Measurements from ENCODE around the gene MTUS2.

Gene MTUS2

DNA sequence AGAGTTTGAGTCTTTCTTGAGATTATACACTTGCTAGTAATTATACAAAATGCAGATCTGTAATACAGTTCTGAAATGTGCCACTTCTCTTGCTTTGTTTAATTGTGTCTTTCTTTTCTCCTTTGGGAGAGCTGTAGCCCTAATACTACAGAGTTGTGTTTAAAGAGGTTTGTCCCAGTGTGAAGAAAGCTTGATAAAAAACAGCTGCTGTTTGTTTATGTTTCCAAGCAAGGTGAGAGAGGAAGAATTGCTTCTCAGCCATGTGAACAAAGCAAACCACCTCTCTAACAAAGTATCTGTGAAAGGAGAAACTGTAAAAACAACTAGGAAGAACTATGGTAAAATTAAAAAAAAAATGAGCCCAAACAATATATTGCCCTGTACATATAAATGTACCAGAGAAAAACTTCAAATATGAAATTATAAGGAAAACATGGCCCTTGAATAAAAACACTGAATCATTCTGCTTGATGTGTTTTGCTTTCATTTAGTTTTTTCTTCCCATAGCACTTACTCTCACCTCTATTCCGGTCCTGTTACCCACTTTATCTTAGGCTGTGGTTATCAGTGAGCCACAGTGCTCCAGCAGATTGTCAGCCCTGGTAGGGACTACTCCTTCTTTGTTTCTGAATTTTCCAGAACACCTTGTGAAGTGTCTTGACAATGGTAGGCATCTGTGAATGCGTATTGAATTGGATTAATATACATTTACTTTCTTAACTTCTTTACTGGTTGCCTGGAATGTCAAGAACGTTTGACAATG lies 257.1 kb downstream of the MTUS2 start:
- H3K36me3 ChIP-seq: no peaks in the 10 kb centered on the region
- TF ChIP-seq, protein P1, sequence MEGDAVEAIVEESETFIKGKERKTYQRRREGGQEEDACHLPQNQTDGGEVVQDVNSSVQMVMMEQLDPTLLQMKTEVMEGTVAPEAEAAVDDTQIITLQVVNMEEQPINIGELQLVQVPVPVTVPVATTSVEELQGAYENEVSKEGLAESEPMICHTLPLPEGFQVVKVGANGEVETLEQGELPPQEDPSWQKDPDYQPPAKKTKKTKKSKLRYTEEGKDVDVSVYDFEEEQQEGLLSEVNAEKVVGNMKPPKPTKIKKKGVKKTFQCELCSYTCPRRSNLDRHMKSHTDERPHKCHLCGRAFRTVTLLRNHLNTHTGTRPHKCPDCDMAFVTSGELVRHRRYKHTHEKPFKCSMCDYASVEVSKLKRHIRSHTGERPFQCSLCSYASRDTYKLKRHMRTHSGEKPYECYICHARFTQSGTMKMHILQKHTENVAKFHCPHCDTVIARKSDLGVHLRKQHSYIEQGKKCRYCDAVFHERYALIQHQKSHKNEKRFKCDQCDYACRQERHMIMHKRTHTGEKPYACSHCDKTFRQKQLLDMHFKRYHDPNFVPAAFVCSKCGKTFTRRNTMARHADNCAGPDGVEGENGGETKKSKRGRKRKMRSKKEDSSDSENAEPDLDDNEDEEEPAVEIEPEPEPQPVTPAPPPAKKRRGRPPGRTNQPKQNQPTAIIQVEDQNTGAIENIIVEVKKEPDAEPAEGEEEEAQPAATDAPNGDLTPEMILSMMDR (IDR thresholded peaks at IDR 0.05): no peak
- intact Hi-C loops (cut with DNase I; ENCODE audit: low total_unique reads): no loop called here
- no peaks in the 10 kb centered on the region for H3K4me1 ChIP-seq
- no peak overlapping the region for H3K27ac ChIP-seq
- H3K4me3 ChIP-seq: no peak overlapping the region
- no peaks in the 10 kb centered on the region for H3K27me3 ChIP-seq
- DNase-seq: no peak
- peaks cover 0 to 16% (median 5%) of the 10 kb centered on the region in 3 donors for H3K9me3 ChIP-seq

DNA sequence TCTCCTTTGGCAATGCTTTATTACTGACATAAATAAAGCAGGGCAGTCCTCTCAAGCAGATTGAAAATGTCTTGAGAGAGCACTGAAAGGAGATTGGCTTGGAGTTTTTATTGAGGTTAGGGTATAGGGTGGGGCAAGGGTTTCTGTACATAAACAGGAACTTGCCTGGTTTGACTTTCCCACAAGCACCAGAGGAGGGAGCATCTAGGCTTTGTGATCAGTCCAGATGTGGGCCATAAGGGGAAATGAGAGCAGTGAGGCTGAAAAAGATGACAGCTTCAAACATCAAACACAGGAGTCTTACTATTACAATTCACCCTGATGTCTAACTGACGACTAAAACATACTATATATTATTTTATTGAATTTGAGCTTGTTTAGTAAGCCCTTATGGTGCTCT lies 260.9 kb downstream of the MTUS2 start:
- intact Hi-C loops (cut with DNase I; ENCODE audit: low total_unique reads): no loop called here
- Histone ChIP-seq H3K4me1 (no peaks in the 10 kb centered on the region), H3K27me3 (no peaks in the 10 kb centered on the region), H3K9me3 (peaks cover 0 to 7% (median 5%) of the 10 kb centered on the region in 3 donors), H3K27ac (no peak overlapping the region), H3K36me3 (no peaks in the 10 kb centered on the region), H3K4me3 (no peak overlapping the region)
- no peak for DNase-seq
- TF ChIP-seq, protein P1 (IDR thresholded peaks at IDR 0.05): no peak

DNA sequence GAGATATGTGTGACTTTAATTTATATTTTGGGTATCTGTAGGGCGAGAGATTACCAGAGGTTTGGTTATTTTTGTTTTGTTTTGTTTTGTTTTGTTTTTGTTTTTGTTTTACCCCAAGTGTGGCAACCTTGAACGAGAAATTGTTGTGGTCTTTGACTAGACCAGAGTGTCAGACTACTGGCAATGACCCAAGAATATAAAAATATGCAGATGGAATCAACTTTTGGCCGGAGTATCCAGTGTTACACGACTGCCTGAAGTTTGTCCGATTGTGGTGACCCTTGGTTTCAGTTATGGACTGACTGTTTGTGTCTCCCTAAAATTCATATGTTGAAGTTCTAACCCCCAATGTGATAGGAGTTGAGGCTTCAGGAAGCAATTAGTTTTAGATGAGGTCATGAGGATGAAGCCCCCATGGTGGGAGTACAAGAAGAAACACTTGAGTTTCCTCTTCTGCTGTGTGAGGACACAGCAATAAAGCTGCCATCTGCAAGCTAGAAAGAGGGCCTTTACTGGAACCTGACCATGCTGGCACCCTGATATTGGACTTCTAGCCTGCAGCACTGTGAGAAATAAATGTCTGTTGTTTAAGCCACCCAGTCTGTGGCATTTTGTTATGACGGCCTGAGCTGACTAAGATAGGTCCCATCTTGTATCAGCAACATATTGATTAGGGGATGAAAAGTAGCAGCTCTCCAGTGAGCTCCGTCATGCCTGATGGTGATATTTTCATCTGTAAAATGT lies 261.7 kb downstream of the MTUS2 start:
- no peaks in the 10 kb centered on the region for H3K36me3 ChIP-seq
- no peak for DNase-seq
- H3K9me3 ChIP-seq: peaks cover 0 to 7% (median 5%) of the 10 kb centered on the region in 3 donors
- TF ChIP-seq, protein P1 (IDR thresholded peaks at IDR 0.05): no peak
- H3K27me3 ChIP-seq: no peaks in the 10 kb centered on the region
- H3K4me1 ChIP-seq: no peaks in the 10 kb centered on the region
- H3K27ac ChIP-seq: no peak overlapping the region
- intact Hi-C loops (cut with DNase I; ENCODE audit: low total_unique reads): no loop called here
- no peak overlapping the region for H3K4me3 ChIP-seq

DNA sequence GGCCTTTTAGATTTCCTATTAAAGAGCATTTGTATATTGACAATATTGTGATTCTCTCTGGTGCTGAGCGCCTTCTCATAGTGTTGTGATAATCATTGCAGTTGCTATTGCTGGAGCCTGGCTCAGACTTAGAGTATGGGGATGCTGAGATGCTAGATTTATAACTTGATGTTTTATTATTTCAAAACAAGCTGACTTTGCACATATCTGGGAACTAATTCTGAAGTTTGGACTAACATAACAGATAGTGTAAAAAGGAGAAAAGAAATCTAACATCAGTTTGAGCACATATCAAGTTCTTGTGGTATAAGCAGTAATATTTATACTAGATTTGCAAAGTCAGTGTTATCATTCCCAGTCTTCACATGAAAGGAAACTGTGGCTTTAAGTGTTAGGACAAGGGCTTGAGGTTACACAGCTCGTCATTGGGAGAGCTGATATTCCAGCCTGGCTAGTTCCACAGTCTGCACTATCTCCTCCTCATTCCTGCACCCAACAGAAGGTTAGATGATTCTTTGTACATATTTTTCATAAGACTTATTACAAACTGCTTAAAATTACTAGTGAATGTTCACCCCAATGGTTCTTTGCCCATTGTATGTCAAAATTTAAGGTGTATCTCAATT lies 279.8 kb downstream of the MTUS2 start:
- Histone ChIP-seq H3K4me1 (no peaks in the 10 kb centered on the region), H3K36me3 (no peaks in the 10 kb centered on the region), H3K9me3 (no peaks in the 10 kb centered on the region), H3K27me3 (no peaks in the 10 kb centered on the region), H3K4me3 (no peak overlapping the region), H3K27ac (no peak overlapping the region)
- intact Hi-C loops (cut with DNase I; ENCODE audit: low total_unique reads): no loop called here
- TF ChIP-seq, protein P1 (IDR thresholded peaks at IDR 0.05): no peak
- DNase-seq: no peak

DNA sequence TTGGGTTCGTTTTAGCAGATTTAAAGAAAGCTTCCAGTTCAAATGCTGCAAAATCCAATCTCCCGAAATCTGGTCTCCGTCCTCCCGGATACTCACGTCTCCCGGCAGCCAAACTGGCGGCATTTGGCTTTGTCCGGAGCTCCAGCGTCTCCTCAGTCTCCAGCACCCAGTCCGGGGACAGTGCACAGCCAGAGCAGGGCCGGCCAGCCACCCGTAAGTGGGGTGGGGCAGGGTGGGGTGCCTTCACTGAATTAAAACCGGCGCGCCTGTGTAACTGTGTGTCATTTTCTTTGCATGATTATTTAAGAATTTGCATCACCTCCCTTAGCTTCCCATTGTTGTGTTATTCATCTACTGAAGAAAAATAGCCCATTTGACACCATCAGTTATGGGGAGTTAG lies 280.6 kb downstream of the MTUS2 start:
- TF ChIP-seq, protein P1 (IDR thresholded peaks at IDR 0.05): no peak
- no peaks in the 10 kb centered on the region for H3K36me3 ChIP-seq
- no peak overlapping the region for H3K4me3 ChIP-seq
- H3K27ac ChIP-seq: no peak overlapping the region
- no peak for DNase-seq
- H3K4me1 ChIP-seq: no peaks in the 10 kb centered on the region
- intact Hi-C loops (cut with DNase I; ENCODE audit: low total_unique reads): no loop called here
- no peaks in the 10 kb centered on the region for H3K9me3 ChIP-seq
- no peaks in the 10 kb centered on the region for H3K27me3 ChIP-seq

All from tibial artery (tissue), 4 donors.